Gastroesophageal sphincter (tissue), 3 donors: ENCODE data around the gene CCM2L.

Experiments
- EP300 ChIP-seq: sonication (generic); formaldehyde crosslinking; IDR thresholded peaks from one replicate; pipeline ENCODE4 v1.6.1; 2017; ENCODE audit warnings: antibody characterized with exemption, mild to moderate bottlenecking
- POLR2A ChIP-seq, 2 donors: fragments of 450-650 bp; IDR thresholded peaks; one replicate each; pipeline ENCODE4 v1.6.1; 2017; ENCODE audit warnings: antibody characterized with exemption in 2 of 2, mild to moderate bottlenecking in 2 of 2, moderate library complexity in 1 of 2
- POLR2AphosphoS5 ChIP-seq: sonication (generic); formaldehyde crosslinking; IDR thresholded peaks from one replicate; pipeline ENCODE4 v1.6.1; 2017; ENCODE audit warnings: antibody characterized with exemption
- TF ChIP-seq, protein P1 (sequence below), 4 experiments: fragments of 200-600 bp in 2 of 4; fragments of 450-650 bp in 2 of 4; sonication (generic) in 1 of 4; IDR thresholded peaks; one replicate each; pipeline ENCODE4 v1.5.1; 2017 to 2019; ENCODE audit warnings: antibody characterized with exemption in 4 of 4, mild to moderate bottlenecking in 2 of 4, moderate library complexity in 2 of 4

DNA sequence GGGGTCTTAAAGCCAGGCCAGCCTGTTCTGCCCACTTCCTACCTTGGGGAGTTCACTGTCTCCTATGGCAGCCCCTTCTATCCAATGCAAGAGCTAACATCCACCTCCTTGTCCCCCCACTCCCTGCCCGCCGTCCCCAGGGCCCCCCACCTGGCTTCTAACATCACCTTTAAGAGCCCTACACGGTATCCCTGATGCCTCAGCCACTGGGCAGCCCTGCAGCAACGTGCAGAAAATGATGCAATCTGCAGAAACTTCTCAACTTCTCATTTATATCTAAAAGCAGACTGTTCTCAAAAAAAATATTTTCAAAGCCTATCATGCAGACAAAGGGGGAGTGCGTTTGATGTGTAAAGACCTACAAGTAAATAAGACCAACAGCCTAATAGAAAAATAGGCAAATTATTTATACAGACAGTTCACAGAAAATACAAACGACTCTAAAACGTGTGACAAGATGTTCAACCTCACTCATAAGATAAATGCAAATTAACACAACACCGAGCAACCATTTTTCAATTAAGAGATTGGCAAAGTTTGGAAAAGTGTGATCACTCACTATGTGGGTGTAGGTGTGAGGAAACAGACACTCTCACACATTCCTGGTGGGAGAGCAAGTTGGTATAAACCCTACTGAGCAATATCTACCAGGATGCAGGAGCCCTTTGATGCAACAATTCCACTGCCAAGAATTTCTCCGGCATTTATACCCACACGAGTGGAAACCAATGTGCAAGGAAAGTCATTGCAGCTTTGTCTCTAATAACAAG is 26.7 kb downstream of the CCM2L start:
- TF ChIP-seq, protein P1, sequence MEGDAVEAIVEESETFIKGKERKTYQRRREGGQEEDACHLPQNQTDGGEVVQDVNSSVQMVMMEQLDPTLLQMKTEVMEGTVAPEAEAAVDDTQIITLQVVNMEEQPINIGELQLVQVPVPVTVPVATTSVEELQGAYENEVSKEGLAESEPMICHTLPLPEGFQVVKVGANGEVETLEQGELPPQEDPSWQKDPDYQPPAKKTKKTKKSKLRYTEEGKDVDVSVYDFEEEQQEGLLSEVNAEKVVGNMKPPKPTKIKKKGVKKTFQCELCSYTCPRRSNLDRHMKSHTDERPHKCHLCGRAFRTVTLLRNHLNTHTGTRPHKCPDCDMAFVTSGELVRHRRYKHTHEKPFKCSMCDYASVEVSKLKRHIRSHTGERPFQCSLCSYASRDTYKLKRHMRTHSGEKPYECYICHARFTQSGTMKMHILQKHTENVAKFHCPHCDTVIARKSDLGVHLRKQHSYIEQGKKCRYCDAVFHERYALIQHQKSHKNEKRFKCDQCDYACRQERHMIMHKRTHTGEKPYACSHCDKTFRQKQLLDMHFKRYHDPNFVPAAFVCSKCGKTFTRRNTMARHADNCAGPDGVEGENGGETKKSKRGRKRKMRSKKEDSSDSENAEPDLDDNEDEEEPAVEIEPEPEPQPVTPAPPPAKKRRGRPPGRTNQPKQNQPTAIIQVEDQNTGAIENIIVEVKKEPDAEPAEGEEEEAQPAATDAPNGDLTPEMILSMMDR (IDR thresholded peaks at IDR 0.05) = no peak
- TF ChIP-seq POLR2A (IDR thresholded peaks at IDR 0.05) (peak in 1 of 2 donors; percentile 7), EP300 (no peak), POLR2AphosphoS5 (no peak)
